Nephron (organoid): Measurements from ENCODE around the gene TICRR.

Experiments
- H3K27ac Mint-ChIP-seq, 3 experiments: 2 replicates each; pipeline ENCODE4 v1.8.0; 2020; ENCODE audit warnings: mixed read lengths in 3 of 3, mild to moderate bottlenecking in 2 of 3, moderate library complexity in 1 of 3
- H3K27me3 Mint-ChIP-seq: 2 replicates; pipeline ENCODE4 v1.8.0; 2021; ENCODE audit warnings: low read depth, mild to moderate bottlenecking, moderate library complexity, mixed read lengths
- H3K36me3 Mint-ChIP-seq: 2 replicates; pipeline ENCODE4 v1.8.0; 2020; ENCODE audit warnings: low read depth, mixed read lengths
- H3K4me1 Mint-ChIP-seq: 2 replicates; pipeline ENCODE4 v1.8.0; 2020; ENCODE audit warnings: mixed read lengths
- H3K4me3 Mint-ChIP-seq, 3 experiments: 2 replicates each; pipeline ENCODE4 v1.8.0; 2020; ENCODE audit warnings: mild to moderate bottlenecking in 3 of 3, mixed read lengths in 3 of 3, moderate library complexity in 2 of 3
- H3K9me3 Mint-ChIP-seq: 2 replicates; pipeline ENCODE4 v1.8.0; 2020; ENCODE audit warnings: mixed read lengths
- TF ChIP-seq, protein P1 (sequence below), 3 experiments: fragments of 200-600 bp; sonication (generic); IDR thresholded peaks; one replicate each; pipeline ENCODE4 v1.5.0; 2021; ENCODE audit warnings: antibody characterized with exemption in 3 of 3; ENCODE audit not compliant: unreplicated experiment in 3 of 3

The TICRR gene

DNA sequence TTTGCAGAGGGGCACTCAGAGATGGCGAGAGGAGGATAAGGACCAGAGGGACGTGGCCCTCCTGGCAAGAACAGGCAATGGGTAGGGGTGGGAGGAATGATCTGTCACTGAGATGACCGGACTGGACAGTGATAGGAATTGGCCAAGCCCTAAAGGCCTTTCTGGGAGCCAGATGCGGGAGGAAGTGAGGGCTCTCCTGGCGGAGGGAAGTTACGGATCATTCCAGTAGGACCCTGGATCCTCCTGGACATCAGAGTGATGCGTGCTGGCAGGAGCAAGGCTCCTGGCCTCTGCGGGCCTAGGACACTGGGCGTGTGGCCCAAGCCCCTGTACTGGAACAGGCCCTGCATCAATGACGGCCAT is 56.6 kb downstream of the TICRR start:
- TF ChIP-seq, protein P1, sequence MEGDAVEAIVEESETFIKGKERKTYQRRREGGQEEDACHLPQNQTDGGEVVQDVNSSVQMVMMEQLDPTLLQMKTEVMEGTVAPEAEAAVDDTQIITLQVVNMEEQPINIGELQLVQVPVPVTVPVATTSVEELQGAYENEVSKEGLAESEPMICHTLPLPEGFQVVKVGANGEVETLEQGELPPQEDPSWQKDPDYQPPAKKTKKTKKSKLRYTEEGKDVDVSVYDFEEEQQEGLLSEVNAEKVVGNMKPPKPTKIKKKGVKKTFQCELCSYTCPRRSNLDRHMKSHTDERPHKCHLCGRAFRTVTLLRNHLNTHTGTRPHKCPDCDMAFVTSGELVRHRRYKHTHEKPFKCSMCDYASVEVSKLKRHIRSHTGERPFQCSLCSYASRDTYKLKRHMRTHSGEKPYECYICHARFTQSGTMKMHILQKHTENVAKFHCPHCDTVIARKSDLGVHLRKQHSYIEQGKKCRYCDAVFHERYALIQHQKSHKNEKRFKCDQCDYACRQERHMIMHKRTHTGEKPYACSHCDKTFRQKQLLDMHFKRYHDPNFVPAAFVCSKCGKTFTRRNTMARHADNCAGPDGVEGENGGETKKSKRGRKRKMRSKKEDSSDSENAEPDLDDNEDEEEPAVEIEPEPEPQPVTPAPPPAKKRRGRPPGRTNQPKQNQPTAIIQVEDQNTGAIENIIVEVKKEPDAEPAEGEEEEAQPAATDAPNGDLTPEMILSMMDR (IDR thresholded peaks at IDR 0.05; ENCODE audit: unreplicated experiment in 3 of 3): no peak
- Mint-ChIP-seq H3K4me1 (no peaks in the 10 kb centered on the region), H3K36me3 (peaks cover 77% of the 10 kb centered on the region), H3K9me3 (peaks cover 12% of the 10 kb centered on the region), H3K27ac (no peak overlapping the region), H3K4me3 (no peak overlapping the region), H3K27me3 (no peaks in the 10 kb centered on the region)

DNA sequence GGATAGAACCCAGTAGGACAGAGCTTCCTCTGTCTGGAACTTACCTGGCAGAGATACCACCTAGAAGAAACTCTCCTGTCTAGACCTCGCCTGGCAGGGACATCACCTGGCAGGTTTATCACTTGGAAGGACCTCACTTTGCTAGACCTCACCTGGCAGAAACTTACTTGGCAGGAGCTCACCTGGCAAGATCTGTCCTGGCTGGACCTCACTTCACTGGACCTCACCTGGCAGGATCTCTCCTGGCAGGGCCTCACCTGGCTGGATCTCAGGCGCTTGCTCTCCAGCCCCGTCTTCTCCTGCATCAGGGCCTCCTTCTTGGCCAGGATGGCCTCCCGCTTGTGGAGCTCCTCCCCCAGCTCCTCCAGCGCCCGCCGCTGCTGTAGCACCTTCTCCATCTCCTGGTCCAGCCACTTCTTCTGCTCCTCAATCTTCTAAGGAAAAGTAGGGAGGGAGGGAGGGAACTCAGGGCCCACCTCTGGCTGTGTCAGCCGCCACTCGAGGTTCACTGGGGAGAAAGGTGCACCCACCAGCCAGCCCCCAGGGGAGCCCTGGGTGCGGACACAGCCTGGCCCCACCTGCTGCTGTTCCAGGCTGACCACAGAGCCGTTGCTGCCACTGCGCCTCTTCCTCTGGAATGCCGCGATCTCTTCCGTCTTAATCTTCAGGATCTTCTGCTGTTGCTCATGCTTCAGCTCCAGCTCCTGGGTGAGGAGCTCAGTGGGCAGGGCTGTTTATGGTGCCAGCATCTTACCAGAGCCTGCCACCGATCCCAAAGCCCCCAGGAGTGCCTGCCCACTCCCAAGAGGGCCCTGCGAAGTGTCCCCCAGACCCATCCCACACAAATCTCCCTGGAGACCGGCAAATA is 57.5 kb downstream of the TICRR start:
- TF ChIP-seq, protein P1 (IDR thresholded peaks at IDR 0.05; ENCODE audit: unreplicated experiment in 3 of 3): no peak
- Mint-ChIP-seq H3K36me3 (peaks cover 69% of the 10 kb centered on the region), H3K4me1 (no peaks in the 10 kb centered on the region), H3K27ac (no peak overlapping the region), H3K27me3 (no peaks in the 10 kb centered on the region), H3K4me3 (no peak overlapping the region), H3K9me3 (peaks cover 12% of the 10 kb centered on the region)

DNA sequence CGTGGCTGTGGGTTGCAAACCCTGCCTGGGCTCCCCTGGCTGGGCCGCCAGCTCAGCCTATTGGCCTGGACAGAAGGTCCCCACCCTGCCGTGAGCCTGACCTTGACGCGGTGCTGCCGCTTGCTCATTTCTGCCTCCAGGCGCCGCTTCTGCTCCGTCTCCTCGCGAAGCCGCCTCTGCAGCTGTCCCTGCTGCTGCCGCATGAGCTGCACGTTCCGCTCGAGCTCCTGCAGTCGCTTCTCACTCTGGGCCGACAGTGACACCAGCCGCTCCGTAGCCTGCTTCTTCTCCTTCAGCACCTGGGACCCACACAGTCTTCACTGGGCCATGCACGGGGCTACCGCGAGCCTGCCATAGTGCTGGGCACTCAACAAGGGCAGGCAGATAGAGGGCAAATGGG is 58.3 kb downstream of the TICRR start:
- peaks cover 66% of the 10 kb centered on the region for H3K36me3 Mint-ChIP-seq
- H3K4me3 Mint-ChIP-seq: no peak overlapping the region
- no peaks in the 10 kb centered on the region for H3K4me1 Mint-ChIP-seq
- no peaks in the 10 kb centered on the region for H3K27me3 Mint-ChIP-seq
- H3K9me3 Mint-ChIP-seq: peaks cover 12% of the 10 kb centered on the region
- H3K27ac Mint-ChIP-seq: no peak overlapping the region
- TF ChIP-seq, protein P1 (IDR thresholded peaks at IDR 0.05; ENCODE audit: unreplicated experiment in 3 of 3): no peak

DNA sequence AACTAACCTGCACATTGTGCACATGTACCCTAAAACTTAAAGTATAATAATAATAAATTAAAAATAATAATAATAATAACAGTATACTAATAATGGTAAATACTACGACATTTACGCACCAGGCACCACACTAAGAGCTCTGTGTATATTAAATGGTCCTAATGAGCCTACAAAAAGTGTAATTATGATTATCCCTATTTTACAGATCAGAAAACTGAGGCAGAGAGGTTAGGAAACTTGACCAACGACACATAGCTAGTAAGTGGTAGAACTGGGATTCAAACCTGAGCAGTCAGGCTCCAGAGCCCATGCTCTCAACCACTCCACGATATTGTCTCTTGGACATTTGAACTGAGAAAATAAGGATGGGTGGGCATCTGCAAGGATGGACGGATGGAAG is 65.0 kb downstream of the TICRR start:
- H3K27ac Mint-ChIP-seq: no peak overlapping the region
- peaks cover 51% of the 10 kb centered on the region for H3K36me3 Mint-ChIP-seq
- no peaks in the 10 kb centered on the region for H3K27me3 Mint-ChIP-seq
- H3K4me1 Mint-ChIP-seq: no peaks in the 10 kb centered on the region
- TF ChIP-seq, protein P1 (IDR thresholded peaks at IDR 0.05; ENCODE audit: unreplicated experiment in 3 of 3): no peak
- no peak overlapping the region for H3K4me3 Mint-ChIP-seq
- peaks cover 3% of the 10 kb centered on the region for H3K9me3 Mint-ChIP-seq

DNA sequence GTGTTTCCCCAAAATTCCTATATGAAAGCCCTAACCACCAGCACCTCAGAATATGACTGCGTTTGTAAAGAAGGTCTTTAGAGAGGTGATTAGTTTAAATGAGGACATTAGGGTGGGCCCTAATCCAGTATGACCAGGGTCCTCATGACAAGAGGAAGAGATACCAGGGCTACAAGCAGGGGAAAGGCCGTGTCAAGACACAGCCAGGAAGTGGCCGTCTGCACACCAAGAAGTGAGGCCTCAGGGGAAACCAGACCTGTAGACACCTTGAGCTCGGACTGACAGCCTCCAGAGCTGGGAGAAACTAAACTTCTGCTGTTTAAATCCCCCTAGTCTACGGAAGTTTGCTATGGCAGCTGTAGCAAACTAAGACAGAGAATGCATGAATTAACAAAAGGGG is 65.8 kb downstream of the TICRR start:
- Mint-ChIP-seq H3K4me1 (no peaks in the 10 kb centered on the region), H3K9me3 (no peaks in the 10 kb centered on the region)

More for the DNA sequence above, 65.8 kb downstream of the TICRR start:
- H3K36me3 Mint-ChIP-seq: peaks cover 48% of the 10 kb centered on the region
- no peaks in the 10 kb centered on the region for H3K27me3 Mint-ChIP-seq
- TF ChIP-seq, protein P1 (IDR thresholded peaks at IDR 0.05; ENCODE audit: unreplicated experiment in 3 of 3): no peak
- H3K4me3 Mint-ChIP-seq: no peak overlapping the region
- no peak overlapping the region for H3K27ac Mint-ChIP-seq
